ENCODE data around the gene DEFB112.

DEFB112 gene, protein sequence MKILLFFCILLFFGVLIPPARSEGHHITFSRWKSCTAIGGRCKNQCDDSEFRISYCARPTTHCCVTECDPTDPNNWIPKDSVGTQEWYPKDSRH

DNA sequence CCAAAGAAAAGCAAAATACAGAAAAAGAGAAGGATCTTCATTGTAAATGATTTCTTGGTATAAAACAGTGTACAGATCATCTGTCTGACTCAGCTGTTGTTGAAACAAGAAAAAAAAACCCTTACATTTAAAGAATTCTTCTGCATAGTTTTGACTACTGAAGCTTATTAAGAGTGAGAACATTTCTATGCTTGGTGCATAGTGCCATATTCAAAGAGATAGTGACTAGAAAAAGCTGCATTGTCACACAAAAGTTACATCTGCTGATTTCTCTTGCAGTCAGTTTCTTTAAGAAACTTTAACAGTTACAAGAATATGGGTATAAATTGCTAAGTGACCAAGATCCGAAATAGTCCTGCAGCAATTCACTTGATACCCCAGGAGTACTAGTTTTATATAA lies at the start of gene DEFB112:
Gene DEFB112, minus strand, starts transcription at position 101 of the 400 bp plus-strand sequence. Its CDS starts 60 bp downstream, at position 41.
- DNase-seq (ENCODE audit: low read depth in 2 of 2) = no peak

DNA sequence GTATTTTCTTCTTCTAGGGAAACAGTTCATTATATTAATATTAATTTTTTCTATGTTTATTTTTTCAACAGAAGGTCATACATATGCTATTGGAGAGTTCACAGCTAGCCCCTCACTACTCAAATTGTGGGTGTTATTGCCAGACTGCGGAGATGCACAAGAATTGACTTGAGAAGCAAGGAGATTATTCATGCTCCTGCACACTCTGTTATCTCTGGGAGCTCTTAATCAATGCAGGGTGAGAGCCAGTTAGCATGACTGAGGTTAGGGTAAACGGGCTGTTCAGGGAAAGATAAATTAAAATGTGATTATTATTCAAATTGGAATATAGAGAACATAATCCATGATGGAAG lies 48.9 kb upstream of the DEFB112 start:
- no peak for DNase-seq (ENCODE audit: low read depth in 2 of 2)

DNA sequence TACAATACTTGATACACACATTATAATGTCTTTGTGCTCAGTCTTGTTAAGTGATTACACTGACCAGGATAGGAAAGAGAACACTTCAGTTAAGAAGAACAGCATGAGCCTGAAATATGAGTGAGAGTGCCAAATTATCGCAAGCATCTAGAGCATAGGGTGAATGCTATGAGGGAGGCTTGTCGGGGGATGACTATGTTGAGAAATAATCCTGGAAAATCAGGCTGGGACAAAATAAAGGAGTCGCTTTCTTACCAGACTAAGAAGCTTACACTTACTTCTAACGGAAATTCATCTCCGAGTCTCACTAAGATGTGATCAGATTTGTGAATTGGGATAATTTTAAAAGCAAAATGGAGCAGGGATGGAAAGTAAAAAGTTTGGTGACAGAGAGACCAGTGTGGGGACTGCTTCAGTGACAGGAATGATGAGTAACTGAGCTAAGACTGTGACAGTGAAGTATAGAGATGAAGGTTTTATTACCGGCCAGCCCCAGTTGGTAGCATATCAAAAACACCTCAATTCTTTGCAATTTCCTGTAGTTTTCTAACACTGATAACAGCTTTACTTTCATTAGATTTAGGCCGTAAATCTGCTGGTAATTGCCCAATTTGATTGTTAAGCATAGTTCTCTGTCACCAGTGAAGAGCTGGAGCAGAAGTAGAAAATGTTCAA lies 48.4 kb upstream of the DEFB112 start:
- DNase-seq (ENCODE audit: low read depth in 2 of 2) = no peak

DNA sequence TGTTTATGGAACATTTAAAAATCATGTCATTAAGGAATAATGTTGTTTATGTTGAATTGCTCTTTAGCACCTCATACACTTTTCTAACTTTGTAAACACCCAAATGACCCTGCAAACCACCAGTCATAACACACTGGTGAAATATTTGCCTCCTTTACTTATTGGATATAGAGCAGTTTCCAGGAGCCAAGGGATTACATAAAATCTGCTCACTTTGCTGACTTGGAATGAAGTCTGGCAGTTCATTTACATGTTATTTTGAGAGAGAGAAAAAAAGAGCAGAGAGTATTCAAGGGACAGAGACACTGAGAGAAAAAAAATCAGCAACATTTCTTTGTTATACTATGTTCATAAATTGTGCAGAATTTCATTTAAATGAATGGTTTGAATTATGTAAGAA lies 46.6 kb upstream of the DEFB112 start:
- no peak for DNase-seq (ENCODE audit: low read depth in 2 of 2)

DNA sequence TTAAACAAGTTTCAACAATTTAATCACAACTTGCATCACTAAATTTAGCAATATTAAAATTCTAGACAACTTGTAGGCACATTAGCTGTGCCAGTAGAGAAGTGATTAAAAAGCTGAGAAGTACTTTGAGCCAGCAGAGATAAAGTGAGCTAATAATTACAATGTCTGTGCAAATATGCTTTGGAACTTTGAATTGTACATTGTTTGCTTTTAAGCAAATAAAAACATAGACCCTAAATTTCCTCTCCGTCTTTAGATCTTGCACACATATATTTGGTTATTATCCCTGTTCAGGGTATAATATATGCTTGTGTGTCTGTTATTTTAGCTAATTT lies 44.2 kb upstream of the DEFB112 start:
- DNase-seq (ENCODE audit: low read depth in 2 of 2) = no peak

DNA sequence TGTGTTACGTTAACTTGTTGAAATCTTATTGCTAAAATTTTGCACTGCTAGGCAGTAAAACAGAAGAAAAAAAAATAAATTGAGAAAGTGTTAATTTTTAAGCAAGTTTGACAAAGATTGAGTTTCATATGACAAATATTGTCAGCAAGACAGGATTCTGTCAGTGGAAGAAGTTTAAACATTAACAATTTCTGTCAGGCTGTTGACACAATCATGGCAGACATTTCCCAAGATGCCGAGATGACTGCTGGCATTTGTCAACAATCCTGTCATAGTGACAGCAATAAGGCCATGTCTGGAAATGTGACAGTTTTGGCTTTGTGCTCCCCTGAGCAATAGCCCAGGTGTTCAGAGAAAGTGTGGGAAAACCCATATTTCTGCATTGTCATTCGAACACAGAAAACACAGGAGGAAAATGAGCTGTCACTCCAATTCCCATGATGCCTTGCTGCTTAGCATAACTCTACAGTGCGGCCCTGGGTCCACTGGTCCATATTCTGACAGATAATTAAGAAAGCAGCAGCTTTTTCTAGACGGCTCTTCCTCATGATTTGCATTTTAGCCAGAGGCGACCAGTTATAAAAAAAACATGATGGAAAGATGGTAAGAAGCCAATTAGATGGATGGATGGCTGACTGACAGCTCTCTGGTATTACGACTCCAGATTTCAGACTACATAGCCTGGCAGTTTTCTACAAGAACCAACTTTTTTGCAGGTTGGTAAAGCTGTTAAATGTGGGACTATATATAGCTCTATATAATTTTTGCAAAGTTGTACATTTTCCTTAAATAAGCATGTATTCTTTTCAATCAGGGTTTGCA lies 43.6 kb upstream of the DEFB112 start:
- DNase-seq (ENCODE audit: low read depth in 2 of 2) = no peak

DNA sequence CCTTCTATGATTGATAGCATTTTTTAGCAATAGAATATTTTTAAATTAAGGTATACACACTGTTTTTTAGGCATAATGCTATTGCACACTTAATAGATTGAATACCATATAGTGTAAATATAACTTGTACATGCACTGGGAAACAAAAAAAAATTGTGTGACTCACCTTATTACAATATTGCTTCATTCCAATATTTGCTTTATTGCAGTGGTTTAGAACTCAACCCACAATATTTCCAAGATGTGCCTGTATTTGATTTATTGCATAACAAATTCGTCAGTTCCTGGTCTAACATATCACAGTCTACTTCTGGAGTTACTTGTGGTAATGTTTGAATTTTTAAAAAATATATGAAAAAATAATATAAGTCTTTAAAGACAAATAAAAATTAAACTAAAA lies 41.9 kb upstream of the DEFB112 start:
- no peak for DNase-seq (ENCODE audit: low read depth in 2 of 2)

DNA sequence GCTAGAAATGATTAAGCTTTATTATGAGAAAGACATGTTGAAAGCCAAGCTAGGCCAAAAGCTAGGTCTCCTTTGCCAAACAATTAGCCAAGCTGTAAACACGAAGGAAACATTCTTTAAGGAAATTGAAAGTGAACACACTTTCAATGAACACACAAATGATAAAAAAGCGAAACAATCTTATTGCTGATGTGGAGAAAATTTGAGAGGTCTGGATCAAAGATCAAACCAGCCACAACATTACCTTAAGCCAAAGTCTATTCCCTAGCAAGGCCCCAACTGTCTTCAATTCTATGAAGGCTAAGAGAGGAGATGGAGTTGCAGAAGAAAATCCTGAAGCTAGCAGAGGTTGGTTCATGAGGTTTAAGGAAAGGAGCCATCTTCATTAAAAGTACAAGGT lies 40.2 kb upstream of the DEFB112 start:
- DNase-seq (ENCODE audit: low read depth in 2 of 2) = no peak

DNA sequence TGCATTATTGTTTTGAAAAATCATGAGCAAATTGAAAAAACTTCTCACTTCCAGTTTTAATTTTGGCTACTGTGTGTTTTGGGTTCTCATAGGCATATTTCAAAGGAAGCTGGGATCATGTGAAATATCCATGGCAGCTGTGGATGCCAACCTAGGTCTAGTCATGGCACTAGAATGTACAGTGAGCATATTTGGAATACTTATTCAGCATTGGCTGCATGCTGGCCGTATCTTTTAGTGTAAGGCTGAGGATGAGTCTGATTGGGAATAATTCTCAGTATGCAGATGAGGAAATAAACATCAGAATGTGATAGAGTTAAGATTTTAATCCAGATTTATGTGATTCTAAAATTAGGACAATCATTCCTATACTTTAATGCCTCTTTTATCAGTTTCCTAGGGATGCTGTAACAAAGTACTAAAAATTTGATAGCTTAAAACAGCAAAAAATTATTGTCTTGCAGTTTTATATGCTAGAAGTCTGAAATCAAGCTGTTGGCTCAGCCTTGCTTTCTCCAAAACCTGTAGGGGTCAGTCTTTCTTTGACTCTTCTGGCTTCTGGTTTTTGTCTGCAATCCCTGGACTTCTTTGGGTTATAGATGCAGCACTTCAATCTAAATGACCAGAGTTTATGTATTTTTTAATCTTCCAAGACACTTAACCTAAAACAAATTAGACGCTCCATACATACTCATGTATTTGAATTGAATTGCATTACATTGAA lies 37.7 kb upstream of the DEFB112 start:
- no peak for DNase-seq (ENCODE audit: low read depth in 2 of 2)

DNA sequence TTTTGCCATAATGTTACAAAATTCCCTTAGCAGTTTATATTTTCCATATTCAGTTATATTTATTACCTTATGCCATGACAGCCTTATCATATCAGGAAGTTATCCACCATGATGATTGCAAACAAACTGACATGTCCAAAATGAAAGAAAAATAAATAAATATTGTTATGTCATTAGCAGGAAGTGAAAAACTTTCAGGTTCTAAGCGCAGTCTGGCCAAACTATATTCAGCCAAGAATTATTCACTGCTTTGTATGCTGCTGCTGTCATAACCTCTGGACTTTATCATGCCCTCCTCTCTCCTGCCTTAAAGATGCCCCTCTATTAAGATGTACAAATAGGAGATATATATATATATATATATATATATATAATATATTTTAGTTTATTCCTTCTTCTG lies 27.7 kb upstream of the DEFB112 start:
- DNase-seq (ENCODE audit: low read depth in 2 of 2) = no peak

DNA sequence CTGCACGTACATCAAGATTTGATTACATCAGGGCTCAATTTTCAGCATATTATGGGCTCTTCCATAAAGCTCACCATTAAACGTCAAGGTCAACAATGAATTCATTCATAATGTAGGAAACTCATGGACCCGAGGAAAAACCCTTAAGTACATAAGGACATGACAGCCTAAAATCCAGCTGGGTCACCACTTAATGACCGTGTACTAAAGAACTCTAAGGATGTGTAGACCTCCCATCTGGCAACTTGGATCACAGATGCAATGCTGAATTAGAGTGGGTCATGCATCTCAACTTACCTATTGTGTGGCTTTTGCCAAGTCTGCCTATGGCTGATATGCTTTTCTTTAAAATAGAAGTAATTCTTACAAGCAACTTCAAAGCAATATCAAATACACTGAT lies 26.7 kb upstream of the DEFB112 start:
- no peak for DNase-seq (ENCODE audit: low read depth in 2 of 2)

DNA sequence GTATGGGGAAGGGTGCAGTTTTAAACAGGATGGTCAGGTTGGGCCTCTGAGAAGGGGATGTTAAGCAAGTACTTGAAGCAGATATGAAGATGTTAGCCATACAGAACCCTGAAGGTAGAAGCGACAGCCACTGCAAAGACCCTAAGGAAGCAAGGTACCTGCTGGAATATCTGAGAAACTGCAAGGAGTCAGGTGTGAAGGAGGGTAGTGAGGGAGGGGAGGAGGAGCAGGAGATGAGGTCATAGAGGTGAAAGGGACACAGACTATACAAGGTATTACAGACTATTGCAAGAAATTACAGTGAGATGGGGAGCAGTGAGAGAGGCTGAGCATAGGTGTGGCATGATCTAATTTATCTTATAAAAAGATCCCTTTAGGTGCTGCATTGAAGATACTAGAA lies 22.2 kb upstream of the DEFB112 start:
- DNase-seq (ENCODE audit: low read depth in 2 of 2) = no peak

DNA sequence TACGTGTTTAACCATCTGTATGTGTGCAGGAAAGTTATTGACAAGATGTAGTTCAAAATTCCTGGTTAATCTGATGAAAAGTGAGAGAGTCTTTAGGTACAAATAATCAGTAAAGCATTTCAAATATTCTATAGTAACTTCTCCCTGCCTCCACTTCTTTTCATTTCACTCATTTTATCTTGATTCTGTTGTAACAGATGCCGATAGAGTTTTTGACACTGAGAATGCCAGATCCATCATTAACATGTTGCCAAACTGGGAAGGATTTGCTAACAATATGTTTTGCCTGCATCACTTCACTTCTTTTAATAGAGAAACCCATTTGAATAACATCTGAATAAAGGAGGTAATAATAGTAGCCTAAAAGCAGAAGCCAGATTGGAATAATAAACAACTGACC lies 20.4 kb upstream of the DEFB112 start:
- no peak for DNase-seq (ENCODE audit: low read depth in 2 of 2)

DNA sequence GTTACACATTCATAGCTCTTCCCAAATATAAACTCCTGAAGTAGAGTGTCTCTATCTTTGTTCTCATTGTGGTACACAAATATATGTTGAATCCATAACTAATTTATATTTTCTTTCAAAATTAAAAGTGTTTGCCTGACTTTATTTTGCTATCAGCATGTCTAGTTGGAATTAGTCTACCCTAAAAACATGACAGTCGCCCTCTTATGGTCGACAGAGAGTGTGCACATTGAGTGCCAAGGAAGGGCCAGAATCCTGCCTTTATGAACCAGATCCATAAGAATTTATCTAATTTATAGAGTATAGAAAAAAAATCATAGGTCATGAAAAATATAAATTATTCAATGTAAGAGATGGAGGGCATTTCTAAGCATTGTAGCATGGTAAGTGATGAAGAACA lies 12.3 kb upstream of the DEFB112 start:
- DNase-seq (ENCODE audit: low read depth in 2 of 2) = no peak

DNA sequence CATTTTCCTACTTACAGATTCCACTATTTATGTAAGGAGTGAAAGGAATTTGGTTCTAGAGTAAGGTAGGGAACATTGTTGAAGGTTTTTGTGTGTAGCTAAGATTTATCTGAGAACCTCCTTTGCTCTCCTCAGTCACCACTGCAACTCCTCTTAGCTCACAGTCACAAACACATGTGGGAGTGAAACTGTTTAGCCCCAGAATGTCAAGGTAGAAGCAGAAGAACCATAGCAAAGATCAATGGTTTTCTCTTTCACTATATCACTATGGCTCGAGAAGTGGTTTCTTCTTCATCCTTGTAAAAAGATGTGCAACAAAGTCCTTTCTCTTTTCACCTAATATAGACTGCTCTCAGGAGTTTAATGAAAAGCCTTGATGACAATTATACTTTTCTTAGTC lies 6.5 kb upstream of the DEFB112 start:
- DNase-seq (ENCODE audit: low read depth in 2 of 2) = no peak

DNA sequence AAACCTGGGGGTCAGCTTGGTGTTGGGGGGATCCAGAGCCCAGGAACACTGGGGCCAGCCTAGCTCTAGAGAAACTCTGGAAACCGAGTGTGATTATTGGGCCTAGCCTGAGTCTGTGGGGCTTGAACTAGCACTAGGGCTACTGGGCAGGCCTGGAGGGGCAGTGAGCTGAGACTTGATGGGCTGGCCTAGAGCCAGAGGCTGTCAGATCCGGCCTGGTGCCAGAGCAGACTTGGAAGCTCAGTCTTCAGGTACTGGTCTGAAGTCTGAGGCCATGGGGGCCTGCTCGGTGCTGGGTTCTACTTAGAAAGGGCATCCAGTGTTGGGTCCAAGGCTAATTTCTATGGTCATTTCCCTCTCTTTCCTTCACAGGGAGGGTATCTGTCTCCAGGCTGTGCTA lies 2.7 kb downstream of the DEFB112 start:
- no peak for DNase-seq (ENCODE audit: low read depth in 2 of 2)

DNA sequence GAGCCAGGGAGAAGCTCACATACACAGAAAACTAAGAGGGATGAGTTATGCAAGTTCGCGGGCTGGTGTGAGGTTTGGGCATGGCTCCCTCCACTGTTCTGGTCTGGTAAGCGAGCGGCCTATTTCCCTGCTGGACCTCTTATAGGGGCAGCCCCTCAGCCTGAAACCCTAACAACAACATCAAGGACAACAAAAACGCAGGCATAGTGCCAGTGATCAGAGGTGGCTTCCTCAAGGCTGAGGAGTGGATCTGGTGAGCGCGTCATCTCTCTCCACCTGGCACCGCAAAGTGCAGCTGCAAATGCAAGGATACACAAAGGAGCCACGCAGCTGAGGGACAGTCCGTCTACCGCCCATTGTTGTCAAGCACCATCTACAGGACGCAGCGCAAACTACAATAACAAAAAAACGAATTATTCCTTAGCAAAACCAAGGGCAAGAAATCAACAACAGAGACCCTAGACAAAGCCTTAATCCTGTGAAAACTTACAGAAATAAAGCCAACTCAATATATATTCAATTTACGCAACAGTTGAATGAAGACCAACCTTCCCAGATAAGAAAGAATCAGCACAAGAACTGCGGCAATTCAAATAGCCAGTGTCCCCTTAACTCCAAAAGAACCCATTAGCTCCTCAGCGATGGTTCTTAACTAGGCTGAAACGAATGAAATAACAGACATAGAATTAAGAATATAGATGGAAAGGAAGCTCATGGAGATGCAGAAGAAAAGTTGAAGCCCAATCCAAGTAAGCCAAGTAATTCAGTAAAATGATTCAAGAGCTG lies 18.8 kb downstream of the DEFB112 start:
- no peak for DNase-seq (ENCODE audit: low read depth in 2 of 2)

DNA sequence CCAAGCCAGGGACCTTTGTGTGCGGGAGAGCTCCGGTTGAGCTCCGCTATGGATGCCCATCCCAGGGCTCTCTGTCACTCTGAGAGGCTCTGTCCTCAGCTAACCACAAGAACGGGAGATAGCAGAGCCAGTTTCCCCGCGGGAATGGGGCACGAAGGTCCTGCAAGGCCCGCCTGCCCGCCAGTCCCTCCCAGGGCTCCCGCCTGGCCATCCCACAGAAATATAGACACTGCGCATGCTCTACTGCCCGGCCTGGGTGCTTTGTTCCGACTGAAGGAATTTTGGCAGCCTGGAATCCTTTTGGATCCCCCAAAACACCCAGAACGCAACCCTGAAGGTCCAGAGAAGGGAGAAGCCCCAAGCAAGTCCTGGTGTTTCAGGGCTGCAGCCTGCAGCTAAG lies 19.4 kb downstream of the DEFB112 start:
- no peak for DNase-seq (ENCODE audit: low read depth in 2 of 2)

DNA sequence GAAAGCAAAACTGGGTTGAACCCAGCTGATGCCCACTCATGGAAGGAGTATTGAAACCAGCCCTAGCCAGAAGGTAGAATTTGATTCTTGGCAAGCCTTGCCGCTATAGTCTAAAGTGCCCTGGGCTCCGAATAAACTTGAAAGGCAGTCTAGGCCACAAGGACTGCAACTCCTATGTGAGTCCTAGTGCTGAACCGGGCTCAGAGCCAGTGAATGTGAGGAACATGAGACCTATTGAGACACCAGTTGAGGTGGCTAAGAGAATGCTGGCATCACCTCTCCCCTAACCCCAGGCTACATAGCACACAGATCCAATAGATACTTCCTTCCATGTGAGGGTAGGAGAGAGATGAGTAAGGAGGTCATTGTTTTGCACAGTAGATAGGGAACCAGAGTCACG lies 24.5 kb downstream of the DEFB112 start:
- no peak for DNase-seq (ENCODE audit: low read depth in 2 of 2)

DNA sequence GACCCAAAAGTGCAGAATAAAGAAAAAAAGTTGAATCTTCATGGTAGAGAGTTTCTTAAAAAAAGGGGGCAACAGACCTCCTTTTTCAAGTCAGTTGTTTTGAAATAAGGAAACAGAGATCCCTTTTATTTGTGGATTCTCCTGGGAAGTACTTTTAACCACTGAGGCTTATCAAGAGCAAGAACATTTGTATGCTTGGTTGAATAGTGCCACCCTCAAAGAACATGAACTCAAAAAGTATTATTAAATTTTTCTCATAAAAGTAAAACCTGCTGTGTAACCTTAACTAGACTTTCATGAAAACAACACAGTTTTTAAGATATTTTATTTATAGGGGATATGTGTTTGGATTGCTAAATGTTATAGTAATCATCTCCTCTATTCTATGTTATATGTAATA lies 27.8 kb downstream of the DEFB112 start, which contains the start of gene DEFB110:
Gene DEFB110, minus strand, starts transcription at position 101 of the 400 bp plus-strand sequence. Its CDS starts 59 bp downstream, at position 42.
- DNase-seq (ENCODE audit: low read depth in 2 of 2) = no peak

DNA sequence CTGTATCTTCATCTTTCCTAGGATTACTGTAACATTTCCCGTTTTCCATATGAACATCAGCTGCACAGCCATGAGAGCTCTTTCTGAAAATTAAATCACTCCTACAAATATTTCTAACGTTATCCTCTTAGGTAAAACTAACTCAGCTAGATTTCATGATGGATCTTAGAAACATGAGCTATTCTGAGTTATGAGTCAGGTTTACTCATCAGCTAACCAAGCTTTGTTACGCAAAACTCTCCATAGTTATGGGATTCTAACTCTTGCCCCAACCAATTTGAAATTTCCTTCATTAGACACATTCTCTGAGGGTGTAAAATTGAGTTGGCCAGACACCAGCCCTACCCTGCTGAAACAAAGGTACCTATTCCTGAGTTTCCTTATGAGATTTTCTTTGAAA lies 41.9 kb downstream of the DEFB112 start:
- no peak for DNase-seq (ENCODE audit: low read depth in 2 of 2)

DNA sequence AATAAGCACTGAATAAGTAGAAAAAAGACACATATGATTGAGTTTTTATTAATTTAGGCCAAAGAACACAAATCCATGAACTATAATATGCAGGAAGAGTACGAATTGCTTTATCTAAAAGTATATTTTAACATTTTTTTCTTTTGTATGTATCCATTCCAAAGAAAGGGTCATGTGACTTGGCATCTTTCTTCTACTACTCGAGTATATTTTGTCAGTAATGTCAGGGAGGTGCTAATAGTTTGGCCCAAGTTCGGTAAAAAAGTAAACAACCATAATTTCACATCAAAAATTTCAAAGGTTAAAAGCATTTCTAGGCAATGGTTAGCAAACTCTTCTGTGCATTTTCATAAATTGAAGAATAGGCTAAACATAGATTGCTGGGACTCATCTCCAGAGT lies 46.6 kb downstream of the DEFB112 start:
- DNase-seq (ENCODE audit: low read depth in 2 of 2) = no peak

All from stimulated activated CD8-positive, alpha-beta memory T cell treated with anti-CD3 and anti-CD28 coated beads, Interleukin-7, amount 100 ng/mL, for 1 hour (primary cell).